K562 (cell line): ENCODE data around the gene LBR. TPM values are rescaled to one million over a fixed set of nuclear protein-coding genes. Genes with fewer than 3 reads are reported as not detected.

ENCODE experiments used
- ATAC-seq: fragments of 200-7000 bp; cut with Tn5 transposase; 3 replicates; pipeline ENCODE4 v1.9.1; 2020; ENCODE audit warnings: moderate library complexity
- BruUV-seq: library from RNA; stranded (reverse); fragments of 400-500 nt; replicated peaks from 2 replicates; lab custom pipeline; 2021; lab: Mats Ljungman, UMichigan
- CTCF ChIA-PET: fragments of 300-600 bp; formaldehyde crosslinking; extraction: SDS; loops from one replicate; lab custom pipeline; 2021; ENCODE audit warnings: low intra/inter-chr PET ratio; lab: Yijun Ruan, JAX
- POLR2A ChIA-PET: fragments of 300-600, 350-650 bp; sonication (Branson Sonifier 250); formaldehyde crosslinking; extraction: SDS; loops from one replicate; lab custom pipeline; 2021; ENCODE audit warnings: antibody characterized with exemption, inconsistent platforms; lab: Yijun Ruan, JAX
- DNase-seq, 4 experiments: peaks; one replicate each; pipeline versions ENCODE4 v3.0.0 to v3.0.0-alpha.2; 2011 to 2018; ENCODE audit warnings: low spot score in 3 of 4, mixed read lengths in 3 of 4; ENCODE audit errors: extremely low read depth in 1 of 4
- FAIRE-seq: peaks from 2 replicates; lab custom pipeline; 2011; peaks lifted over from hg19 to GRCh38; lab: Jason Lieb, UNC
- H2AFZ ChIP-seq: 2 replicates; pipeline ENCODE4 v1.6.0; 2011; ENCODE audit warnings: low read depth, low read length, control low read depth, inconsistent platforms
- H3K27ac ChIP-seq: fragments of 200-600 bp; 3 replicates; pipeline ENCODE4 v1.8.0; 2011; ENCODE audit warnings: low read depth, mild to moderate bottlenecking, control low read depth, inconsistent platforms, low read length, moderate library complexity, mixed read lengths; ENCODE audit errors: extremely low read depth
- H3K27me3 ChIP-seq, 2 experiments: fragments of 300-600 bp in 1 of 2; 2 replicates in 1 of 2; 3 replicates in 1 of 2; pipeline versions ENCODE4 v1.6.0 to v1.8.0; 2011; ENCODE audit warnings: inconsistent platforms in 2 of 2, low read length in 2 of 2, mild to moderate bottlenecking in 1 of 2, mixed read lengths in 1 of 2, moderate library complexity in 1 of 2; ENCODE audit not compliant: control insufficient read depth in 2 of 2, insufficient read depth in 2 of 2
- H3K36me3 ChIP-seq: fragments of 300-600 bp; 3 replicates; pipeline ENCODE4 v1.8.0; 2011; ENCODE audit warnings: mild to moderate bottlenecking, low read length, inconsistent platforms; ENCODE audit not compliant: control insufficient read depth, insufficient read depth
- H3K4me1 ChIP-seq, 2 experiments: fragments of 200-600 bp in 1 of 2; replicated peaks in 1 of 2; 2 replicates in 1 of 2; 3 replicates in 1 of 2; pipeline versions ENCODE4 v1.5.1 to v1.8.0; 2011; ENCODE audit warnings: inconsistent platforms in 2 of 2, low read length in 2 of 2, mild to moderate bottlenecking in 1 of 2, mixed read lengths in 1 of 2, moderate library complexity in 1 of 2; ENCODE audit not compliant: control insufficient read depth in 2 of 2, insufficient read depth in 2 of 2
- H3K4me2 ChIP-seq: 2 replicates; pipeline ENCODE4 v1.6.1; 2011; ENCODE audit warnings: low read length, control low read depth, inconsistent platforms, mixed read lengths; ENCODE audit not compliant: insufficient read depth
- H3K4me3 ChIP-seq: fragments of 200-600 bp; sonication (generic), shearing (Covaris generic); 2 replicates; pipeline ENCODE4 v1.5.1; 2016; ENCODE audit warnings: control low read depth, inconsistent platforms
- H3K79me2 ChIP-seq: fragments of 200-600 bp; 3 replicates; pipeline ENCODE4 v1.8.0; 2011; ENCODE audit warnings: low read length, inconsistent platforms; ENCODE audit not compliant: control insufficient read depth, insufficient read depth
- H3K9ac ChIP-seq, 2 experiments: 2 replicates each; pipeline versions ENCODE4 v1.6.0 to v1.6.1; 2011; ENCODE audit warnings: low read depth in 2 of 2, low read length in 2 of 2, control low read depth in 1 of 2, inconsistent platforms in 1 of 2, mild to moderate bottlenecking in 1 of 2, mixed read lengths in 1 of 2; ENCODE audit not compliant: insufficient read depth in 1 of 2
- H3K9me1 ChIP-seq: one replicate; pipeline ENCODE4 v1.6.0; 2011; ENCODE audit warnings: inconsistent platforms, mild to moderate bottlenecking, low read length, moderate library complexity; ENCODE audit not compliant: control insufficient read depth, insufficient read depth
- H3K9me3 ChIP-seq: replicated peaks from 2 replicates; pipeline ENCODE4 v1.5.1; 2011; ENCODE audit warnings: low read depth, low read length, inconsistent platforms; ENCODE audit not compliant: control insufficient read depth, insufficient read depth
- H4K20me1 ChIP-seq: replicated peaks from 2 replicates; pipeline ENCODE4 v1.6.1; 2011; ENCODE audit warnings: low read length, inconsistent platforms, mixed read lengths; ENCODE audit not compliant: control insufficient read depth, insufficient read depth
- BMI1 ChIP-seq: fragments of 150-350 bp; IDR thresholded peaks from 2 replicates; pipeline ENCODE4 v1.6.1; 2014; ENCODE audit warnings: low read length
- CBX2 ChIP-seq: fragments of 200-600 bp; sonication (generic); IDR thresholded peaks from one replicate; pipeline ENCODE4 v1.6.1; 2012; ENCODE audit warnings: mild to moderate bottlenecking, low read length, inconsistent platforms; ENCODE audit not compliant: insufficient read depth, poor library complexity, severe bottlenecking
- CBX8 ChIP-seq: fragments of 200-600 bp; sonication (generic); IDR thresholded peaks from 2 replicates; pipeline ENCODE4 v1.6.1; 2012; ENCODE audit warnings: borderline replicate concordance, mixed run types, low read depth, mild to moderate bottlenecking, moderate library complexity, mixed read lengths, low read length, control low read depth, inconsistent platforms; ENCODE audit not compliant: poor library complexity, severe bottlenecking; ENCODE audit errors: extremely low read depth
- CCAR2 ChIP-seq: fragments of 200-400 bp; formaldehyde crosslinking; IDR thresholded peaks from 2 replicates; pipeline ENCODE4 v1.6.1; 2017; ENCODE audit warnings: mild to moderate bottlenecking, low read depth, low read length
- COPS2 ChIP-seq: fragments of 450-650 bp; conservative IDR thresholded peaks from 2 replicates; pipeline ENCODE4 v1.6.1; 2016; ENCODE audit warnings: mild to moderate bottlenecking, moderate library complexity
- GTF2A2 ChIP-seq: IDR thresholded peaks from 2 replicates; pipeline ENCODE4 v1.6.1; 2016; ENCODE audit warnings: mild to moderate bottlenecking, missing genetic modification characterization, missing compliant biosample characterization
- HDAC2 ChIP-seq: fragments of 450-650 bp; IDR thresholded peaks from 2 replicates; pipeline ENCODE4 v1.6.1; 2016; ENCODE audit warnings: mild to moderate bottlenecking
- MEF2D ChIP-seq: conservative IDR thresholded peaks from 2 replicates; pipeline ENCODE4 v1.6.1; 2016; ENCODE audit warnings: low read depth, missing genetic modification characterization, missing compliant biosample characterization
- PRDM10 ChIP-seq: fragments of 450-650 bp; IDR thresholded peaks from 2 replicates; pipeline ENCODE4 v1.6.1; 2018; ENCODE audit not compliant: partially characterized antibody
- PREB ChIP-seq: sonication (generic); formaldehyde crosslinking; IDR thresholded peaks from 2 replicates; pipeline ENCODE4 v1.8.1; 2023; ENCODE audit warnings: mild to moderate bottlenecking, missing genetic modification reagents
- SOX6 ChIP-seq: fragments of 450-650 bp; IDR thresholded peaks from 2 replicates; pipeline ENCODE4 v1.6.1; 2014; ENCODE audit warnings: mild to moderate bottlenecking
- THRB ChIP-seq: fragments of 450-650 bp; formaldehyde crosslinking; conservative IDR thresholded peaks from 2 replicates; pipeline ENCODE4 v1.4.0; 2022; ENCODE audit warnings: mild to moderate bottlenecking, missing genetic modification characterization
- YY1 ChIP-seq, 3 experiments: IDR thresholded peaks; 2 replicates each; pipeline ENCODE4 v1.6.1; 2011; ENCODE audit warnings: low read length in 2 of 3, mild to moderate bottlenecking in 2 of 3, moderate library complexity in 2 of 3, borderline replicate concordance in 1 of 3, control low read depth in 1 of 3, low read depth in 1 of 3; ENCODE audit not compliant: insufficient read depth in 3 of 3, insufficient replicate concordance in 2 of 3, control insufficient read depth in 1 of 3, insufficient read length in 1 of 3; ENCODE audit errors: extremely low read depth in 1 of 3
- ZFP36 ChIP-seq: fragments of 150-350 bp; IDR thresholded peaks from 2 replicates; pipeline ENCODE4 v1.6.1; 2018; ENCODE audit warnings: low read length, low read depth; ENCODE audit not compliant: partially characterized antibody
- ZNF561 ChIP-seq: fragments of 450-650 bp; formaldehyde crosslinking; conservative IDR thresholded peaks from 2 replicates; pipeline ENCODE4 v1.4.0; 2020; ENCODE audit warnings: mild to moderate bottlenecking, moderate library complexity
- WGBS: fragments of 100-300 bp; shearing (Covaris generic); methylation state at CpG from one replicate; pipeline ENCODE4 v1.1.6; 2016; ENCODE audit warnings: low coverage, mixed read lengths; ENCODE audit not compliant: insufficient coverage; ENCODE audit errors: missing lambda C conversion rate; 5-methylcytosine and 5-hydroxymethylcytosine counted together
- in situ Hi-C: fragments of 300-500 bp; cut with MboI; formaldehyde crosslinking; loops from 4 replicates; pipeline ENCODE4 v1.15.0; 2018; ENCODE audit warnings: inconsistent platforms, mixed read lengths
- intact Hi-C: fragments of 100-400 bp; cut with micrococcal nuclease; formaldehyde crosslinking; loops from 2 replicates; pipeline ENCODE4 v1.14.2; 2022
- polyA plus RNA-seq, 8 experiments: library from polyadenylated mRNA; depleted of rRNA in 4 of 8; stranded (reverse) in 5 of 8; unstranded in 3 of 8; fragments of >200 nt; fragmentation: Nextera tagmentation in 2 of 8; fragmentation: Illumina TruSeq in 1 of 8; extraction: Ambion mirVana in 2 of 8; extraction: Trizol in 1 of 8; gene quantifications; 2 replicates each; pipeline versions ENCODE4 v1.2.1 to v1.2.3, GENCODE V29; 2011 to 2014; ENCODE audit warnings: inconsistent platforms in 1 of 8, missing spikeins in 1 of 8
- total RNA-seq, 7 experiments: library from RNA; depleted of rRNA in 6 of 7; stranded (reverse); fragments of >200 nt in 6 of 7; fragmentation: Illumina TruSeq in 2 of 7; extraction: Trizol in 2 of 7; gene quantifications; 2 replicates each; pipeline versions ENCODE4 v1.2.1 to v1.2.3, GENCODE V29; 2011 to 2021; ENCODE audit warnings: low replicate concordance in 1 of 7

LBR gene
- total and polyA plus RNA-seq, 9 of the 15 experiments (the other 6 are each of a cell fraction or from before 2014, with no cell fraction given), result 102 to 229 (median 197) TPM

GRCh38 chr1:225378880-225379279 lies 49.0 kb downstream of the LBR start (continued):
- TF ChIP-seq PRDM10, result peak; percentile 53
- TF ChIP-seq COPS2, result no peak
- TF ChIP-seq, all 486 proteins: peak for 11

- Histone ChIP-seq H3K79me2 (no peaks in the 10 kb centered on the region), H3K36me3 (no peaks in the 10 kb centered on the region), H3K4me2 (no peak overlapping the region), H3K9me3 (no peaks in the 10 kb centered on the region), H3K4me1 (peaks cover 0 to 3% of the 10 kb centered on the region in 2 experiments; a peak in 2 of 5 replicates), H3K9me1 (no peaks in the 10 kb centered on the region), H3K9ac (no peak overlapping the region), H3K4me3 (no peak overlapping the region), H3K27me3 (peaks cover 7 to 19% of the 10 kb centered on the region in 2 experiments), H3K27ac (no peak overlapping the region), H4K20me1 (no peaks in the 10 kb centered on the region), H2AFZ (no peak overlapping the region)
- no TSS peak for BruUV-seq
- ChIA-PET POLR2A (interaction anchor here (0.6 to 1.1 kb wide), 2 partner anchors 26 to 156 kb away, joined by 3 read pairs; no protein-coding TSS in a partner anchor), CTCF (no interaction called here)
- FAIRE-seq (no peak), DNase-seq (no peak), ATAC-seq (no peak)
- 1% methylated on average over 4 of the region's 4 CpGs for WGBS
- intact Hi-C loops (no loop called here), in situ Hi-C loops (no loop called here)
- no peak for TF ChIP-seq MEF2D (tag)
- peak; percentile 50 for TF ChIP-seq ZFP36
- no peak for TF ChIP-seq SOX6
- no peak for TF ChIP-seq PREB (CRISPR knock-in tag)
- no peak for TF ChIP-seq GTF2A2 (tag)
- no peak for TF ChIP-seq HDAC2
- no peak for TF ChIP-seq ZNF561 (CRISPR knock-in tag)
- no peak for TF ChIP-seq THRB
- TF ChIP-seq CCAR2, result no peak
- peak; percentile 98 for TF ChIP-seq CBX8
- peak; percentile 35 for TF ChIP-seq CBX2
- TF ChIP-seq YY1 (IDR thresholded peaks at IDR 0.05; ENCODE audit: borderline replicate concordance in 1 of 3, control insufficient read depth in 1 of 3, extremely low read depth in 1 of 3, insufficient read depth in 3 of 3, insufficient read length in 1 of 3, insufficient replicate concordance in 2 of 3, low read depth in 1 of 3, low read length in 2 of 3), result no peak
- peak; percentile 72 for TF ChIP-seq BMI1
Measured at GRCh38 chr1:225374996-225375395, 52.8 kb downstream of the LBR start.
